H9 (cell line): ENCODE data around the gene KAZN. TPM values are rescaled to one million over a fixed set of nuclear protein-coding genes. Genes with fewer than 3 reads are reported as not detected.

Experiments used
- DNase-seq: peaks from one replicate; pipeline ENCODE4 v3.0.0-alpha.2; 2017
- H2AFZ ChIP-seq: one replicate; pipeline ENCODE4 v1.6.1; 2013; ENCODE audit warnings: mild to moderate bottlenecking, low read length, control low read depth, moderate library complexity
- H2AK5ac ChIP-seq: 2 replicates; pipeline ENCODE4 v1.6.1; 2013; ENCODE audit warnings: low read length, control low read depth, mixed read lengths; ENCODE audit not compliant: insufficient read length
- H2BK120ac ChIP-seq: one replicate; pipeline ENCODE4 v1.6.1; 2013; ENCODE audit warnings: low read depth, mild to moderate bottlenecking, low read length, control low read depth, inconsistent platforms; ENCODE audit not compliant: poor library complexity, severe bottlenecking
- H2BK12ac ChIP-seq: 2 replicates; pipeline ENCODE4 v1.6.1; 2013; ENCODE audit warnings: low read length, control low read depth, mixed read lengths, low read depth; ENCODE audit not compliant: insufficient read length
- H2BK15ac ChIP-seq: 2 replicates; pipeline ENCODE4 v1.6.1; 2013; ENCODE audit warnings: low read depth, low read length, control low read depth
- H2BK20ac ChIP-seq: one replicate; pipeline ENCODE4 v1.6.1; 2013; ENCODE audit warnings: low read depth, mild to moderate bottlenecking, low read length, control low read depth, inconsistent platforms; ENCODE audit not compliant: poor library complexity, severe bottlenecking
- H2BK5ac ChIP-seq: 2 replicates; pipeline ENCODE4 v1.6.1; 2013; ENCODE audit warnings: low read length, control low read depth, mixed read lengths; ENCODE audit not compliant: insufficient read length
- H3K14ac ChIP-seq: 2 replicates; pipeline ENCODE4 v1.6.1; 2013; ENCODE audit warnings: low read length, control low read depth; ENCODE audit not compliant: insufficient read depth
- H3K18ac ChIP-seq: 2 replicates; pipeline ENCODE4 v1.6.1; 2013; ENCODE audit warnings: low read depth, mild to moderate bottlenecking, mixed read lengths, low read length, control low read depth; ENCODE audit not compliant: insufficient read length
- H3K23ac ChIP-seq: 2 replicates; pipeline ENCODE4 v1.6.1; 2013; ENCODE audit warnings: low read length, control low read depth, mixed read lengths, low read depth; ENCODE audit not compliant: insufficient read length
- H3K23me2 ChIP-seq: 2 replicates; pipeline ENCODE4 v1.6.1; 2013; ENCODE audit warnings: low read depth, mild to moderate bottlenecking, mixed read lengths, low read length, control low read depth; ENCODE audit not compliant: insufficient read length, poor library complexity, severe bottlenecking
- H3K27ac ChIP-seq: 2 replicates; pipeline ENCODE4 v1.5.1; 2013; ENCODE audit warnings: low read length, control low read depth, mixed read lengths, low read depth; ENCODE audit not compliant: insufficient read length
- H3K27me3 ChIP-seq: 2 replicates; pipeline ENCODE4 v1.6.1; 2013; ENCODE audit warnings: low read length, control low read depth, inconsistent platforms; ENCODE audit not compliant: insufficient read depth
- H3K4ac ChIP-seq: 2 replicates; pipeline ENCODE4 v1.6.1; 2013; ENCODE audit warnings: low read depth, mild to moderate bottlenecking, control low read depth, inconsistent platforms, low read length, moderate library complexity
- H3K4me1 ChIP-seq: 2 replicates; pipeline ENCODE4 v1.6.1; 2013; ENCODE audit warnings: low read length, control low read depth, inconsistent platforms; ENCODE audit not compliant: insufficient read depth
- H3K4me2 ChIP-seq: 2 replicates; pipeline ENCODE4 v1.6.1; 2013; ENCODE audit warnings: low read length, control low read depth, mixed read lengths; ENCODE audit not compliant: insufficient read length, insufficient read depth
- H3K56ac ChIP-seq: 2 replicates; pipeline ENCODE4 v1.6.1; 2013; ENCODE audit warnings: low read depth, mild to moderate bottlenecking, mixed read lengths, low read length, control low read depth; ENCODE audit not compliant: insufficient read length
- H3K79me1 ChIP-seq: 2 replicates; pipeline ENCODE4 v1.6.1; 2013; ENCODE audit warnings: low read depth, mild to moderate bottlenecking, moderate library complexity, low read length, control low read depth, inconsistent platforms; ENCODE audit not compliant: insufficient read depth, poor library complexity, severe bottlenecking
- H3K79me2 ChIP-seq: 2 replicates; pipeline ENCODE4 v1.6.1; 2013; ENCODE audit warnings: low read length, control low read depth, inconsistent platforms; ENCODE audit not compliant: insufficient read depth
- H3K9ac ChIP-seq: 2 replicates; pipeline ENCODE4 v1.6.1; 2013; ENCODE audit warnings: low read length, control low read depth, mixed read lengths; ENCODE audit not compliant: insufficient read length; ENCODE audit errors: extremely low read depth
- H3K9me3 ChIP-seq: one replicate; pipeline ENCODE4 v1.6.1; 2013; ENCODE audit warnings: low read depth, low read length, inconsistent platforms; ENCODE audit not compliant: control insufficient read depth
- H3T11ph ChIP-seq: one replicate; pipeline ENCODE4 v1.6.1; 2013; ENCODE audit warnings: mild to moderate bottlenecking, low read length, control low read depth, inconsistent platforms
- H4K20me1 ChIP-seq: one replicate; pipeline ENCODE4 v1.6.1; 2013; ENCODE audit not compliant: control insufficient read depth, insufficient read length, insufficient read depth
- H4K5ac ChIP-seq: 2 replicates; pipeline ENCODE4 v1.6.1; 2013; ENCODE audit warnings: low read depth, mild to moderate bottlenecking, mixed read lengths, low read length, control low read depth; ENCODE audit not compliant: insufficient read length
- H4K8ac ChIP-seq: replicated peaks from 2 replicates; pipeline ENCODE4 v1.6.1; 2013; ENCODE audit warnings: low read length, control low read depth, mixed read lengths, low read depth; ENCODE audit not compliant: insufficient read length
- H4K91ac ChIP-seq: 2 replicates; pipeline ENCODE4 v1.6.1; 2013; ENCODE audit warnings: low read depth, mild to moderate bottlenecking, moderate library complexity, mixed read lengths, low read length, control low read depth; ENCODE audit not compliant: insufficient read length
- H3K27ac Mint-ChIP-seq, 3 experiments: 2 replicates in 2 of 3; 3 replicates in 1 of 3; pipeline ENCODE4 v1.8.0; 2020 to 2021; ENCODE audit warnings: mixed read lengths in 3 of 3, mild to moderate bottlenecking in 1 of 3, moderate library complexity in 1 of 3
- H3K27me3 Mint-ChIP-seq: 2 replicates; pipeline ENCODE4 v1.8.0; 2021; ENCODE audit warnings: low read depth, mild to moderate bottlenecking, moderate library complexity, mixed read lengths
- H3K36me3 Mint-ChIP-seq, 3 experiments: 2 replicates in 2 of 3; 3 replicates in 1 of 3; pipeline ENCODE4 v1.8.0; 2020 to 2021; ENCODE audit warnings: low read depth in 3 of 3, mixed read lengths in 3 of 3; ENCODE audit not compliant: insufficient read depth in 1 of 3
- H3K4me1 Mint-ChIP-seq, 2 experiments: 2 replicates each; pipeline ENCODE4 v1.8.0; 2020; ENCODE audit warnings: mixed read lengths in 2 of 2
- H3K4me3 Mint-ChIP-seq, 2 experiments: 2 replicates in 1 of 2; 3 replicates in 1 of 2; pipeline ENCODE4 v1.8.0; 2020 to 2021; ENCODE audit warnings: mild to moderate bottlenecking in 2 of 2, mixed read lengths in 2 of 2, moderate library complexity in 1 of 2
- H3K9me3 Mint-ChIP-seq, 2 experiments: 2 replicates in 1 of 2; 3 replicates in 1 of 2; pipeline ENCODE4 v1.8.0; 2020; ENCODE audit warnings: mild to moderate bottlenecking in 2 of 2, mixed read lengths in 2 of 2, moderate library complexity in 1 of 2
- WGBS: extraction: QIAGEN DNeasy Blood & Tissue Kit; methylation state at CpG from one replicate; pipeline ENCODE4 v1.1.7; 2013; ENCODE audit warnings: missing lambda C conversion rate, low lambda C conversion rate, mixed read lengths; ENCODE audit not compliant: insufficient read length; ENCODE audit errors: extremely low coverage; 5-methylcytosine and 5-hydroxymethylcytosine counted together
- total RNA-seq: library from RNA; stranded (reverse); gene quantifications from 2 replicates; pipeline ENCODE4 v1.2.1, GENCODE V29; 2021
- TF ChIP-seq, protein P1 (sequence below): fragments of 200-600 bp; sonication (generic); conservative IDR thresholded peaks from 3 replicates; pipeline ENCODE4 v1.8.0; 2021; ENCODE audit warnings: antibody characterized with exemption, mild to moderate bottlenecking

The KAZN gene
- total RNA-seq, 1 experiment from 2014 or later: 7.6 TPM

DNA sequence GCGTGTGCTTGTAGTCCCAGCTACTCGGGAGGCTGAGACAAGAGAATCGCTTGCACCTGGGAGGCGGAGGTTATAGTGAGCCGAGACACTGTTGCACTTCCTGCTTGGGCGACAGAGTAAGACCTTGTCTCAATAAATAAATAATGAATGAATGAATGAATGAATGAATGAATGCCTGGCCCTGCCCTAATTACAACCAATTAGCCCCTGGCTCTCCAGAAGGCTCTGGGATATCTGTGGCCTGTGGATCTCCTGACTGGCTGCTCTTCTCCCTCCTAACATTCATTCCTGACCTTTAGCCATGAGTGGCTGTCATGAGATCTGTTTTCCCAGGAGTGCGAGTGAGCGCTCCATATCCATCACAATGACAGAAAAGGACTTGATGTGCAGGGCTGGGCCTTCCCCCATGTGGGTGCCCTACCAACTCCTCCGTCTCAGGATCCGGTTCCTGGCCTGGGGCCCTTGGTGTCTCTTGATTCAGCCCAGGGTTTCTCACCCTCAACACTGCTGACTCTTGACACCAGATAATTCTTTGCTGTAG, 311.5 kb downstream of the KAZN start:
- TF ChIP-seq, protein P1, sequence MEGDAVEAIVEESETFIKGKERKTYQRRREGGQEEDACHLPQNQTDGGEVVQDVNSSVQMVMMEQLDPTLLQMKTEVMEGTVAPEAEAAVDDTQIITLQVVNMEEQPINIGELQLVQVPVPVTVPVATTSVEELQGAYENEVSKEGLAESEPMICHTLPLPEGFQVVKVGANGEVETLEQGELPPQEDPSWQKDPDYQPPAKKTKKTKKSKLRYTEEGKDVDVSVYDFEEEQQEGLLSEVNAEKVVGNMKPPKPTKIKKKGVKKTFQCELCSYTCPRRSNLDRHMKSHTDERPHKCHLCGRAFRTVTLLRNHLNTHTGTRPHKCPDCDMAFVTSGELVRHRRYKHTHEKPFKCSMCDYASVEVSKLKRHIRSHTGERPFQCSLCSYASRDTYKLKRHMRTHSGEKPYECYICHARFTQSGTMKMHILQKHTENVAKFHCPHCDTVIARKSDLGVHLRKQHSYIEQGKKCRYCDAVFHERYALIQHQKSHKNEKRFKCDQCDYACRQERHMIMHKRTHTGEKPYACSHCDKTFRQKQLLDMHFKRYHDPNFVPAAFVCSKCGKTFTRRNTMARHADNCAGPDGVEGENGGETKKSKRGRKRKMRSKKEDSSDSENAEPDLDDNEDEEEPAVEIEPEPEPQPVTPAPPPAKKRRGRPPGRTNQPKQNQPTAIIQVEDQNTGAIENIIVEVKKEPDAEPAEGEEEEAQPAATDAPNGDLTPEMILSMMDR: no peak
- no peaks in the 10 kb centered on the region for H3K27me3 ChIP-seq
- H3K9me3 Mint-ChIP-seq: no peaks in the 10 kb centered on the region
- H4K91ac ChIP-seq: no peak overlapping the region
- no peak overlapping the region for H3K27ac ChIP-seq
- no peak overlapping the region for H3T11ph ChIP-seq
- H3K4me2 ChIP-seq: no peak overlapping the region
- H2AFZ ChIP-seq: no peak overlapping the region
- no peak overlapping the region for H3K4me3 Mint-ChIP-seq
- H4K8ac ChIP-seq: no peak overlapping the region
- H3K23ac ChIP-seq: no peak overlapping the region
- H3K9me3 ChIP-seq: no peaks in the 10 kb centered on the region
- H3K4ac ChIP-seq: no peak overlapping the region
- no peak overlapping the region for H3K18ac ChIP-seq
- H3K4me1 ChIP-seq: peaks cover 3% of the 10 kb centered on the region; the same call in 1 of the 2 replicates
- H4K5ac ChIP-seq: no peak overlapping the region
- no peak overlapping the region for H3K9ac ChIP-seq
- no peak for DNase-seq
- H2BK5ac ChIP-seq: no peak overlapping the region
- no peaks in the 10 kb centered on the region for H3K79me1 ChIP-seq
- H2BK120ac ChIP-seq: no peak overlapping the region
- H3K36me3 Mint-ChIP-seq: no peaks in the 10 kb centered on the region
- peaks cover 2% of the 10 kb centered on the region; the same call in 1 of the 2 replicates for H3K27me3 Mint-ChIP-seq
- H4K20me1 ChIP-seq: no peaks in the 10 kb centered on the region
- H3K14ac ChIP-seq: no peak overlapping the region; the same call in 1 of the 2 replicates
- no peak overlapping the region for H3K56ac ChIP-seq
- no CpG with 5 or more reads among the region's 10 CpGs for WGBS
- no peak overlapping the region for H2BK12ac ChIP-seq
- H2AK5ac ChIP-seq: no peak overlapping the region
- no peaks in the 10 kb centered on the region for H3K23me2 ChIP-seq
- H2BK15ac ChIP-seq: no peak overlapping the region
- H2BK20ac ChIP-seq: no peak overlapping the region
- no peaks in the 10 kb centered on the region for H3K79me2 ChIP-seq
- peaks cover 24% of the 10 kb centered on the region in 2 experiments for H3K4me1 Mint-ChIP-seq
- peak overlapping the region in 1 of 3 experiments; percentile 53; a peak in 2 of 7 replicates for H3K27ac Mint-ChIP-seq
